ENCODE results near the gene KIF26B.

KIF26B gene

GRCh38 chr1:245501633-245502032 is 346.8 kb downstream of the KIF26B start:
- DNase-seq (ENCODE audit: low read depth in 2 of 2) = no peak

GRCh38 chr1:245503548-245503947 is 348.8 kb downstream of the KIF26B start:
- DNase-seq (ENCODE audit: low read depth in 2 of 2) = no peak

GRCh38 chr1:245510144-245510543 is 355.4 kb downstream of the KIF26B start:
- no peak for DNase-seq (ENCODE audit: low read depth in 2 of 2)

- DNase-seq (ENCODE audit: low read depth in 2 of 2) = no peak
These were observed 357.6 kb downstream of the KIF26B start for GRCh38 chr1:245512181-245512888.

- no peak for DNase-seq (ENCODE audit: low read depth in 2 of 2)
These were observed 358.3 kb downstream of the KIF26B start for GRCh38 chr1:245512980-245513578.

- no peak for DNase-seq (ENCODE audit: low read depth in 2 of 2)
These were observed 361.5 kb downstream of the KIF26B start for GRCh38 chr1:245516284-245516759.

GRCh38 chr1:245520611-245521010 is 365.8 kb downstream of the KIF26B start:
- DNase-seq (ENCODE audit: low read depth in 2 of 2) = no peak

- no peak for DNase-seq (ENCODE audit: low read depth in 2 of 2)
These were observed 371.4 kb downstream of the KIF26B start for GRCh38 chr1:245526141-245526540.

GRCh38 chr1:245528258-245528635 is 373.5 kb downstream of the KIF26B start:
- DNase-seq (ENCODE audit: low read depth in 2 of 2) = no peak

GRCh38 chr1:245530937-245531336 is 376.2 kb downstream of the KIF26B start:
- no peak for DNase-seq (ENCODE audit: low read depth in 2 of 2)

- DNase-seq (ENCODE audit: low read depth in 2 of 2) = no peak
These were observed 383.2 kb downstream of the KIF26B start for GRCh38 chr1:245537992-245538391.

- DNase-seq (ENCODE audit: low read depth in 2 of 2) = no peak
These were observed 383.9 kb downstream of the KIF26B start for GRCh38 chr1:245538671-245539070.

GRCh38 chr1:245541369-245541768 is 386.6 kb downstream of the KIF26B start:
- DNase-seq (ENCODE audit: low read depth in 2 of 2) = no peak

GRCh38 chr1:245542365-245542764 is 387.6 kb downstream of the KIF26B start:
- DNase-seq (ENCODE audit: low read depth in 2 of 2) = no peak

GRCh38 chr1:245544236-245544635 is 389.5 kb downstream of the KIF26B start:
- DNase-seq (ENCODE audit: low read depth in 2 of 2) = no peak

GRCh38 chr1:245546875-245547274 is 392.1 kb downstream of the KIF26B start:
- DNase-seq (ENCODE audit: low read depth in 2 of 2) = no peak

GRCh38 chr1:245549996-245550719 is 395.4 kb downstream of the KIF26B start:
- DNase-seq (ENCODE audit: low read depth in 2 of 2) = no peak

- no peak for DNase-seq (ENCODE audit: low read depth in 2 of 2)
These were observed 395.9 kb downstream of the KIF26B start for GRCh38 chr1:245550720-245551043.

- no peak for DNase-seq (ENCODE audit: low read depth in 2 of 2)
These were observed 396.8 kb downstream of the KIF26B start for GRCh38 chr1:245551536-245551935.

- no peak for DNase-seq (ENCODE audit: low read depth in 2 of 2)
These were observed 397.5 kb downstream of the KIF26B start for GRCh38 chr1:245552331-245552730.

GRCh38 chr1:245556057-245556456 is 401.3 kb downstream of the KIF26B start:
- no peak for DNase-seq (ENCODE audit: low read depth in 2 of 2)

- DNase-seq (ENCODE audit: low read depth in 2 of 2) = no peak
These were observed 403.3 kb downstream of the KIF26B start for GRCh38 chr1:245558069-245558468.

- no peak for DNase-seq (ENCODE audit: low read depth in 2 of 2)
These were observed 405.6 kb downstream of the KIF26B start for GRCh38 chr1:245560316-245560859.
